GM18517 (cell line): Measurements from ENCODE around the gene SLC35E1.

Source experiments
- ATAC-seq: cut with Tn5 transposase; IDR thresholded peaks from one replicate; pipeline ENCODE4 v1.9.1; 2021; ENCODE audit warnings: mild to moderate bottlenecking, moderate library complexity; ENCODE audit not compliant: unreplicated experiment

SLC35E1 gene

GRCh38 chr19:16504271-16504670, 67.9 kb downstream of the SLC35E1 start:
- no peak for ATAC-seq
